Left renal cortex interstitium (tissue), 4 donors: ENCODE measurements around the gene ASCC1. TPM values are rescaled to one million over a fixed set of nuclear protein-coding genes. Genes with fewer than 3 reads are reported as not detected.
"Not testable (repeated sequence)": the region's sequence is repeated elsewhere in the genome, so short reads cannot be mapped to it uniquely, and the experiment has no call there.

ENCODE experiments used
- DNase-seq, 4 donors: peaks; one replicate each; pipeline ENCODE4 v3.0.0-alpha.2; 2013; ENCODE audit warnings: low read depth in 4 of 4, low spot score in 2 of 4, missing footprints in 1 of 4
- polyA plus RNA-seq, 4 donors: library from polyadenylated mRNA; unstranded; fragments of 120-200 nt; gene quantifications; one replicate each; pipeline ENCODE4 v1.2.1, GENCODE V29; 2013; ENCODE audit not compliant: insufficient read length in 4 of 4

Gene ASCC1
- polyA plus RNA-seq, 4 donors, result 34.8 to 46.0 (median 43.8) TPM

GRCh38 chr10:72173619-72174296, 42.3 kb downstream of the ASCC1 start:
- no peak for DNase-seq

GRCh38 chr10:72173262-72173618, 42.8 kb downstream of the ASCC1 start:
- no peak for DNase-seq

GRCh38 chr10:72171175-72171630, 44.9 kb downstream of the ASCC1 start:
- no peak for DNase-seq

- no peak for DNase-seq
Observed at GRCh38 chr10:72170733-72171132, 45.3 kb downstream of the ASCC1 start.

GRCh38 chr10:72170263-72170662, 45.8 kb downstream of the ASCC1 start:
- no peak for DNase-seq

GRCh38 chr10:72167118-72167517, 49.0 kb downstream of the ASCC1 start:
- no peak for DNase-seq

- no peak for DNase-seq
Observed at GRCh38 chr10:72164617-72165016, 51.5 kb downstream of the ASCC1 start.

GRCh38 chr10:72162978-72163377, 53.1 kb downstream of the ASCC1 start:
- no peak for DNase-seq

- DNase-seq, result no peak
Observed at GRCh38 chr10:72158176-72158575, 57.9 kb downstream of the ASCC1 start.

GRCh38 chr10:72156223-72156622, 59.9 kb downstream of the ASCC1 start:
- no peak for DNase-seq

GRCh38 chr10:72152286-72152685, 63.8 kb downstream of the ASCC1 start:
- DNase-seq, result no peak

- DNase-seq, result not testable (repeated sequence)
Observed at GRCh38 chr10:72150746-72151478, 65.2 kb downstream of the ASCC1 start.

GRCh38 chr10:72147324-72147584, 68.8 kb downstream of the ASCC1 start:
- DNase-seq, result not testable (repeated sequence)

- no peak for DNase-seq
Observed at GRCh38 chr10:72146559-72147323, 69.3 kb downstream of the ASCC1 start.

GRCh38 chr10:72146071-72146470, 70.0 kb downstream of the ASCC1 start:
- no peak for DNase-seq

- DNase-seq, result no peak
Observed at GRCh38 chr10:72145657-72146056, 70.4 kb downstream of the ASCC1 start.

GRCh38 chr10:72140850-72141249, 75.2 kb downstream of the ASCC1 start:
- DNase-seq, result no peak

- no peak for DNase-seq
Observed at GRCh38 chr10:72140174-72140573, 75.9 kb downstream of the ASCC1 start.

GRCh38 chr10:72137583-72137982, 78.5 kb downstream of the ASCC1 start:
- no peak for DNase-seq

- DNase-seq, result not testable (repeated sequence)
Observed at GRCh38 chr10:72136225-72136624, 79.9 kb downstream of the ASCC1 start.
